ENCODE measurements around the gene HSD17B3. TPM values are rescaled to one million over a fixed set of nuclear protein-coding genes. Genes with fewer than 3 reads are reported as not detected.

HSD17B3 gene
- total and polyA plus RNA-seq, 11 donors: 0.33 to 2.6 (median 1.0) TPM; not detected in 1

GRCh38 chr9:96214635-96215034, 87.3 kb downstream of the HSD17B3 start:
- DNase-seq (no peak), ATAC-seq (no peak)
- H3K4me1 ChIP-seq: peaks cover 0 to 34% (median 15%) of the 10 kb centered on the region in 12 donors
- peaks cover 0 to 26% (median 3%) of the 10 kb centered on the region in 9 donors for H3K27me3 ChIP-seq
- no peaks in the 10 kb centered on the region for H3K36me3 ChIP-seq
- H3K4me3 ChIP-seq: no peak overlapping the region
- H3K9me3 ChIP-seq: no peaks in the 10 kb centered on the region
- 57 to 67% (median 59%) methylated on average over 5 of the region's 5 CpGs for WGBS, 4 donors
- no peak overlapping the region for H3K27ac ChIP-seq
- TF ChIP-seq, protein P1, sequence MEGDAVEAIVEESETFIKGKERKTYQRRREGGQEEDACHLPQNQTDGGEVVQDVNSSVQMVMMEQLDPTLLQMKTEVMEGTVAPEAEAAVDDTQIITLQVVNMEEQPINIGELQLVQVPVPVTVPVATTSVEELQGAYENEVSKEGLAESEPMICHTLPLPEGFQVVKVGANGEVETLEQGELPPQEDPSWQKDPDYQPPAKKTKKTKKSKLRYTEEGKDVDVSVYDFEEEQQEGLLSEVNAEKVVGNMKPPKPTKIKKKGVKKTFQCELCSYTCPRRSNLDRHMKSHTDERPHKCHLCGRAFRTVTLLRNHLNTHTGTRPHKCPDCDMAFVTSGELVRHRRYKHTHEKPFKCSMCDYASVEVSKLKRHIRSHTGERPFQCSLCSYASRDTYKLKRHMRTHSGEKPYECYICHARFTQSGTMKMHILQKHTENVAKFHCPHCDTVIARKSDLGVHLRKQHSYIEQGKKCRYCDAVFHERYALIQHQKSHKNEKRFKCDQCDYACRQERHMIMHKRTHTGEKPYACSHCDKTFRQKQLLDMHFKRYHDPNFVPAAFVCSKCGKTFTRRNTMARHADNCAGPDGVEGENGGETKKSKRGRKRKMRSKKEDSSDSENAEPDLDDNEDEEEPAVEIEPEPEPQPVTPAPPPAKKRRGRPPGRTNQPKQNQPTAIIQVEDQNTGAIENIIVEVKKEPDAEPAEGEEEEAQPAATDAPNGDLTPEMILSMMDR (IDR thresholded peaks at IDR 0.05): no peak
- TF ChIP-seq POLR2A (IDR thresholded peaks at IDR 0.05): no peak
- intact Hi-C loops (cut with DNase I): loop anchor here in 8 of 10 donors (5.0 to 10.0 kb wide), 13 partner anchors 103 to 1532 kb away; no protein-coding TSS in a partner anchor

- ATAC-seq (peak in 1 of 4 donors; percentile 31), DNase-seq (no peak)
- Histone ChIP-seq H3K27me3 (peaks cover 0 to 3% (median 0%) of the 10 kb centered on the region in 9 donors), H3K27ac (no peak overlapping the region), H3K4me3 (no peak overlapping the region), H3K36me3 (no peaks in the 10 kb centered on the region), H3K9me3 (peaks cover 0 to 3% (median 0%) of the 10 kb centered on the region in 12 donors), H3K4me1 (peaks cover 0 to 9% (median 0%) of the 10 kb centered on the region in 12 donors)
- intact Hi-C loops (cut with DNase I): loop anchor here in 4 of 10 donors (10.0 kb wide), 5 partner anchors 135 to 935 kb away; no protein-coding TSS in a partner anchor
- no peak for TF ChIP-seq POLR2A (IDR thresholded peaks at IDR 0.05)
- TF ChIP-seq, protein P1 (IDR thresholded peaks at IDR 0.05): no peak
- WGBS, 4 donors: 74 to 86% (median 84%) methylated on average over 7 of the region's 7 CpGs
Measured at GRCh38 chr9:96209407-96210271, 92.3 kb downstream of the HSD17B3 start.

DNA sequence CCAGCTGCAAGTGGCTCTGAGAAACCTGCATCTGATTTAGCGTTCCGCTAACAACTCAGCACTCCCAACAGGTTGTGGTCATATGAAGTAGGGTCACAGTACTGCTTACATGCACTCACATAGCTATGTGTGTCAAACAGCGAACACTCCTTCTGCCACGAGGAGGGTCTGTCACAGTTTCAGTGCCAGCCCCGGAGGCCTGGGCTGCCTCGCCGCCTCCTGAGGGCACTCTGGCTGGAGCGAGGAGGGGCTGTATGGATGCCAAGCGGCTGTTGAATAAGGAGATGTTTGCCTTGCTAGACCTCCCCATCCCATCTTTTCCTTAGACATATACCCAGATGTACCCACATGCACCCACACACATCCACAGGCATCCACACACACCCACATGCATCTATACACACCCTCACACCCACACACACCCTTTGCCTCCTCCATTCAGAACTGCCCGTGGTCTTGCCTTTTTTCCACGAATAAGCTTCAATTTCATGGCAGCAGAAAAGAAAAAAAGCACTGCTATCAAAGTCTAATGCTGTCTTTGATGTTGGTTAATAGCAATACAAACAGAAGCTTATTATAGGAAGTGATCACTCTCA, 95.7 kb downstream of the HSD17B3 start:
- ATAC-seq: no peak
- no peak for TF ChIP-seq POLR2A (IDR thresholded peaks at IDR 0.05)
- TF ChIP-seq, protein P1 (IDR thresholded peaks at IDR 0.05): no peak
- DNase-seq: no peak

GRCh38 chr9:96204853-96205252, 97.1 kb downstream of the HSD17B3 start:
- H3K4me1 ChIP-seq: peaks cover 0 to 5% (median 0%) of the 10 kb centered on the region in 12 donors
- H3K27me3 ChIP-seq: peaks cover 0 to 2% (median 0%) of the 10 kb centered on the region in 9 donors
- H3K27ac ChIP-seq: no peak overlapping the region
- DNase-seq: no peak
- TF ChIP-seq, protein P1 (IDR thresholded peaks at IDR 0.05): no peak
- TF ChIP-seq POLR2A (IDR thresholded peaks at IDR 0.05): no peak
- H3K4me3 ChIP-seq: no peak overlapping the region
- intact Hi-C loops (cut with DNase I): no loop called here
- 93 to 96% (median 93%) methylated on average over 2 of the region's 2 CpGs for WGBS, 4 donors
- ATAC-seq: no peak
- H3K9me3 ChIP-seq: peaks cover 0 to 4% (median 0%) of the 10 kb centered on the region in 12 donors
- H3K36me3 ChIP-seq: no peaks in the 10 kb centered on the region

More for the DNA sequence above, 95.7 kb downstream of the HSD17B3 start:
- WGBS, 4 donors: 81 to 92% (median 90%) methylated on average over 11 of the region's 11 CpGs
- Histone ChIP-seq H3K4me1 (peaks cover 0 to 9% (median 0%) of the 10 kb centered on the region in 12 donors), H3K27ac (no peak overlapping the region), H3K27me3 (peaks cover 0 to 3% (median 0%) of the 10 kb centered on the region in 9 donors), H3K4me3 (no peak overlapping the region), H3K36me3 (no peaks in the 10 kb centered on the region), H3K9me3 (peaks cover 0 to 4% (median 0%) of the 10 kb centered on the region in 12 donors)
- intact Hi-C loops (cut with DNase I): no loop called here

All from heart left ventricle (tissue), 16 donors.